ENCODE measurements around the gene ASB18.

- TF ChIP-seq POLR2AphosphoS5 (IDR thresholded peaks at IDR 0.05; ENCODE audit: borderline replicate concordance, low read depth, low read length) = no peak
- TF ChIP-seq EZH2 (IDR thresholded peaks at IDR 0.05) = no peak
- no peak for TF ChIP-seq FOXP2 (optimal IDR thresholded peaks at IDR 0.05; ENCODE audit: control extremely low read depth, extremely low read length, insufficient read depth)
Measured at GRCh38 chr2:236215196-236215595, 49.0 kb downstream of the ASB18 start.
